H1 (cell line): ENCODE data around the gene LAMC1.

ENCODE experiments used
- GABPA ChIP-seq: IDR thresholded peaks from 2 replicates; pipeline ENCODE4 v1.6.1; 2011; ENCODE audit warnings: mild to moderate bottlenecking, low read length, moderate library complexity, borderline replicate concordance; ENCODE audit not compliant: insufficient read depth
- POLR2AphosphoS5 ChIP-seq: IDR thresholded peaks from 2 replicates; pipeline ENCODE4 v1.6.1; 2011; ENCODE audit warnings: low read depth, low read length
- TF ChIP-seq, protein P1 (sequence below), 3 experiments: IDR thresholded peaks; 1 replicate in 2 of 3; 2 replicates in 1 of 3; pipeline versions ENCODE4 v1.5.1 to v1.6.1; 2011; ENCODE audit warnings: low read length in 3 of 3, mild to moderate bottlenecking in 3 of 3, inconsistent platforms in 2 of 3, low read depth in 1 of 3, moderate library complexity in 1 of 3; ENCODE audit not compliant: insufficient read depth in 1 of 3; ENCODE audit errors: control extremely low read depth in 1 of 3

DNA sequence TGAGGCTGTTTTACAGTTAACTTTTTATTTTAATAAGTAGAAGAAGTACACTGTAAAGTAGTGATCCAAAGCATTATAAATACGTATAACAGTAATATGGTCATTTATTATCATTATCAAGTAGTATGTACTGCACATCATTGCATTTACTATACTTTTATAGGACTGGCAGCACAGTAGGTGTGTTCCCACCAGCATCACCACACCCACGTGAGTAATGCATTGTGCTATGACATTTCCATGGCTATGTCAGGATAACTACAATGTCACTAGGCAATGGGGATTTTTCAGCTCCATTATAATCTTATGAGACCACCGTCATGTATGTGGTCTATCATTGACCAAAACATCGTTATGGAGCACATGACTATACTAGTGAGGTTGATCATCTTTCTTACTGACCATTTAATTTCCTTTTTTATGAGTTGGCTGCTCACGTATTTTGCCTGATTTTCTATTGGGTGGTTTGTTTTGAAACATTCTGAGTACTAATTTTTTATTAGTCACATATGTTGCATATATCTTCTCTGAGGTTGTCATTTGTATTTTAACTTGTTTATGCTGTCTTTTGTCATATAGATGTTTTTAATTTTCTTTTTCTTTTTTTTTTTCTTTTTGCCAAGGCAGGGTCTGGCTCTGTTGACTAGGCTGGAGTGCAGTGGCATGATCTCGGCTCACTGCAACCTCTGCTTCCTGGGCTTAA is 44.9 kb upstream of the LAMC1 start:
- TF ChIP-seq, protein P1, sequence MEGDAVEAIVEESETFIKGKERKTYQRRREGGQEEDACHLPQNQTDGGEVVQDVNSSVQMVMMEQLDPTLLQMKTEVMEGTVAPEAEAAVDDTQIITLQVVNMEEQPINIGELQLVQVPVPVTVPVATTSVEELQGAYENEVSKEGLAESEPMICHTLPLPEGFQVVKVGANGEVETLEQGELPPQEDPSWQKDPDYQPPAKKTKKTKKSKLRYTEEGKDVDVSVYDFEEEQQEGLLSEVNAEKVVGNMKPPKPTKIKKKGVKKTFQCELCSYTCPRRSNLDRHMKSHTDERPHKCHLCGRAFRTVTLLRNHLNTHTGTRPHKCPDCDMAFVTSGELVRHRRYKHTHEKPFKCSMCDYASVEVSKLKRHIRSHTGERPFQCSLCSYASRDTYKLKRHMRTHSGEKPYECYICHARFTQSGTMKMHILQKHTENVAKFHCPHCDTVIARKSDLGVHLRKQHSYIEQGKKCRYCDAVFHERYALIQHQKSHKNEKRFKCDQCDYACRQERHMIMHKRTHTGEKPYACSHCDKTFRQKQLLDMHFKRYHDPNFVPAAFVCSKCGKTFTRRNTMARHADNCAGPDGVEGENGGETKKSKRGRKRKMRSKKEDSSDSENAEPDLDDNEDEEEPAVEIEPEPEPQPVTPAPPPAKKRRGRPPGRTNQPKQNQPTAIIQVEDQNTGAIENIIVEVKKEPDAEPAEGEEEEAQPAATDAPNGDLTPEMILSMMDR (IDR thresholded peaks at IDR 0.05; ENCODE audit: control extremely low read depth in 1 of 3, insufficient read depth in 1 of 3, low read depth in 1 of 3, low read length in 3 of 3), result no peak
- no peak for TF ChIP-seq POLR2AphosphoS5
- no peak for TF ChIP-seq GABPA
